Stimulated activated naive CD4-positive, alpha-beta T cell treated with Interleukin-2 at 50 U/mL for 16 hours (primary cell): ENCODE results near the gene COL15A1.

Experiments
- DNase-seq: peaks from one replicate; lab custom pipeline; 2025; lab: John Stamatoyannopoulos, UW

COL15A1 gene

DNA sequence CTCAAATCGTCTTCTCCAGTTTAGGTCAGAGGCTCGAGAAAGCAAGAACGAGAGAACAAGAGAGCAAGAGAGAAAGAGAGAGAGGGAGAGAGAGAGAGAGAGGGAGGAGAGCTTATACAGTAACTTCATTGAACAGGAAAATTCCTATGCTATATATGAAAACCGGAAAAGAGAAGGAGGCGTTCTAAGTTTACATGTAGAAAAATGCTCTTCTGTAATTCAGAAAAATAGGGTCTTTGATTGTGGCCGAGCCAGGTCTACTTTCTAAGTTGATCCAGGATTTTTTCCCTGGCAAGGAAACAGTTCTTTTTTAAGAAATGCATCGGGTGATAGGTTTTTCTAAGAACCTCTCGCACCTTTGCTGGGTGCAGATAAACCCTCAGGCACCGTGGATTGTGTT is 29.5 kb downstream of the COL15A1 start:
- DNase-seq = no peak

DNA sequence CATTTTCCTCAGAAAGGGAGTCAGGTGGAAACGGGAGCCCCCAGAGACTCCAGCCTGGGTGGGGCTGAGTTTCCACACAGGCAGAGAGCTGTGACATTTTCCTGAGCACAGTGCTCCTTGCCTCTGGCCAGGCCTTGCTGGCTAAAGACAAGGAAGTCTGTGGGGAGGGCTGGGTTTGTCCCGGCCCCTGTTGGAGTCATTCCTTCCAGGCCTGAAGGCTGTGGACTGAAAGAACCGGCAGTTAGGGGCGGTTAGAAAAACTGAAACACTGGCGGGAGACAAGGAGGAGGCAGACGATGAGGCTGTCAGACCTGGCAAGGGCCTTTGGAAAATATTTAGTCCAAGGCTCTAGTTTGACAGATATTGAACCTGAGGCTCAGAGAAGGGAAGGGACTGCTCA is 29.9 kb downstream of the COL15A1 start:
- no peak for DNase-seq

DNA sequence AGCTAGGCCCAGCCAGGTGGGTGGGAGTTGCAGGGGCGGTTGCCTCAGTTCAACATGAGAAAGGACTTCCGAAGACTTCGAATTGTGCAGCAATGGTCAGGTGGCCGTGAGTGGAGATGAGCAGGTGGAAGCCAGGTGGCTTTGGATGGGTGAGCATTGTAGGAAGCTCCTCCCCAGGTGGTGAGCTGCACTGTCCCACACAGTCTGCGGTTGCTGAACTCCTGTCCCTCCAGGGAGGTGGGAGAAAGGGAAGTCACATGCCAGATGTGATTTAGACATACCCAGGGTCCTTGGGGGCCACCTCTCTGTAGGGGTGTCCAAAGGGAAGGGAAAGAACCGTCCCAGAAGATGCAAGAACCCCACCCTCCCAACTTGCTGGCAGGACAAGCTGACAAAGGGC is 30.4 kb downstream of the COL15A1 start:
- no peak for DNase-seq

DNA sequence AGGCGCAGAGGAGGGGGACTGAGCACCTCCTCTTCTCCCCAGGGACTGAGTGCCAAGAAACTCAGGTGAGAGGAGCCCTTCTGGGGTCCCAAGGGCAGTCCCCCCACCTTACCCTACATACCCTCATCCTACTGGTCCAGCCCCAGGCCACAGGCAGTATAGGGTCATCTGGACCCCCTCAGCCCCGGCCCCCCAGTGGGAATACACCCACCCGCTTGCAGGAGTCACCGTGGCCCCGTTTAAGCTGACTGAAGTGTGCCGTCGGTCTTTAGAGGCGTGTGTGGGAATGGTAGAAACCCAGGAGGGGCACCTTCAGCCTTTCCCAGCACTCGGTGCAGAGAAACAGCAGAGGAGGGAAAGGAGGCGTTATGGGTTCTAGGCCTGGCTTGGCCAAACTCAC is 30.8 kb downstream of the COL15A1 start:
- DNase-seq = no peak

DNA sequence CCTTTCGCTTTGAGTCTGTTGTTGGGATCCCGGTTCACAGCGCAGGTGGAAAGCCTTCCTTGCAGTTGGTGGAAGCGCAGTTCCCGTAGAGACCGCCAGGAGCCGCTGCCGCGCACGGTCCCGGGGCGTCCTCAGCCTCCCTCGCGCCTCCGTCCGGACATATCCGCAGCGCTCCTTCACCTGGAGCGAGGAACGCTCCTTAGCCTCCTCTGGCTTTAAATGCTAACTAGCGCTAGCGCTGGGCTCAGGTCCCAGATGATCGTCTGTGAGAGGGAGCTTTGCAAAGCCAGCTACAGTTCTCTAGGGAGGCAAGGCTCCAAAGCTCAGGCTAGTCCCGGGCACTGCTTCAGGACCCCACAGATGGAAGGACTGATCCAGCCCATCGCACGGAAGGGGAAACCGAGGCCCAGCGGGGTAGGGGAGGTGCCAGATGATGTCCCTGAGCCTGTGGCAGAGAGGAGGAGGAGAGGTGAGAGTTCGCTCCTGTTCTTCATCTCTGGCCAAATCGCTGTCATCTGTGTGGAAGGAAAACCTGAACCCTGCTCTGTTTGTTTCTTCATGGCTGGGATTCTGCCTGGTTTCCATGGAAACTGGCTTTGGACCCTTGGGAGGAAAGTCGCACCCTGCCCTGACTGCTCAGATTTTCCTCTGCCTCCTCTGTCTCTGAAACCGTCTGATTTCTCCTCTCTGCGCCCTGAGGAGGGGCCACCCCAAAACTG is 31.4 kb downstream of the COL15A1 start:
- DNase-seq = peak; percentile 73

DNA sequence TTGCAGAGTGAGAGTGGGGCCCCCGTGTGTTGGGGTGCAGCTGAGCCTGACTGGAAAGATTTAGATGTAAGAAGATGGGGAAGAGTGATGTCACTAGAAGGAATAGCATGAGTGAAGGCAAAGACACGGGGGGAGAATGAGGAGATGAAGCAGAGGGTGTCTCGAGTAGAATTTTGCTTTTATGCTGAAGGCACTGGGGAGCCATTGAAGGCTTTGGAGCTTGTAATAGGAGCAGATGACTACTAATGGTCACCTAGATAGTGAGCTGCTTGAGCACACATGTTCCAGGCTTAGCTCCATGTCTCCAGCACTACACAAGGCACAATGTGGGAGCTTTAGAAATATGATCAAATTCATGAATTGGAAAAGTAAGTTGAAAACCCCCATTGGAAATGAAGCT is 32.1 kb downstream of the COL15A1 start:
- DNase-seq = no peak

DNA sequence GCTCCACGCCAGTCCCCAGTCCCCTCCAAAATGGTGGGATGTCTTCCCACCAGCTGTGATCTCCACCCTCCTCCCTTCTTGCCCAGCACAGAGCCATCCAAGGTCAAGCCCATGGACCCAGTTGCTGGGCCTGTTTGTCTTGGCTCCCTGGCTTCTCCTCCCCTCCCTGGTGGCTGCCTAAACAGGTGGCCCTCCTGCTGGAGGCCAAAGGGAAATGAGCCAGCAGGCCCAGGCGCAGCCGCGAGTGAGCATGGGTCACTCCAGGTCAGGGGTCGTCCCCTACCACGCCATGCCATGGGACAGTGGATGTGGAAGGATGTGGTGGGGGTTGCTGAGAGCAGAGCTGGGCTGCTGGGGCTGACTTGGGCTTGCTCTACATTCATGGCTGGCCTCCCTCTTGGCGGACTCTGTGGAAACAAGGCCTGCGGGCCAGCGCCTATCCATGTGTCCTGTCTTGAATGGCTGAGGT is 33.6 kb downstream of the COL15A1 start:
- no peak for DNase-seq

DNA sequence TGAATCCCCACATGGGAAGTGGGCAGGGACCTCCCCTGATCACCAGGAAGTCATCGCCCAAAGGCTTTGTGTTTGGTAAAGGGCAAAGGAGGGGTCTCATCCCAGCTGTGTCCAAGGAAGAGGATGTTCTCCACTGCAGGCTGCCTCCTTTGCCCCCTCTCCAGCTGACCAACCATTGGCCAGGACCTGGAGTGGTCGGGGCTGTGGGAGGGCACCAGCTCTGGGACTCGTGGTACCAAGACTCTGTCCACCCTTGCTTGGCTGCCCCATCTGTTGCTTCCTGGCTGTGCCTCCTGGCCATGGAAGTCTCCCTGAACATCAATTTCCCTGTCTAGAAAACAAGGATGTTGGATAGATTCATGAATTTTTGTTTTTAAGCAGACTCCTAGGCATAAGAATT is 34.1 kb downstream of the COL15A1 start:
- DNase-seq = no peak

DNA sequence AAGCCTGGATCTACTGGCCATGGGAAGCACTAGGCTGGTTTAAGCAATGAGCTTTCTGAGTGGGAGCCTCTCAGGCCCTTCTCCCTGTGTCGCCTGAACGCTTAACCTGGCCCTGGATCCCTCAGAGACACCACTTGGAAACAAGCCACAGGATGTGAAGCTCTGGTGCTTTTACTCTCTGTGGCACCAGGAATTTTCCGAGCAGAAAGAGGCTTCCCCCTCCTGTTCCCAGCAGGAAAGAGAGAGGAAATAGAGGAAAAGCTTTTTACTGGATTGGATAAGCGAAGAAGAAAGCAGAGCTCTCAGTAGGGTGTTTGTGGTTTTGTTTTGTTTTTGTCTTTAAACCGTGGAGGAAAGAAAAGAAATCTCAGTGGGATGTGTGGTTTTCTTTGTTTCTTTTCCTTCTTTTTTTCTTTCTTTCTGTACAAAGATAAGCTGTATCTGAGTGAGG is 34.5 kb downstream of the COL15A1 start:
- DNase-seq = no peak

DNA sequence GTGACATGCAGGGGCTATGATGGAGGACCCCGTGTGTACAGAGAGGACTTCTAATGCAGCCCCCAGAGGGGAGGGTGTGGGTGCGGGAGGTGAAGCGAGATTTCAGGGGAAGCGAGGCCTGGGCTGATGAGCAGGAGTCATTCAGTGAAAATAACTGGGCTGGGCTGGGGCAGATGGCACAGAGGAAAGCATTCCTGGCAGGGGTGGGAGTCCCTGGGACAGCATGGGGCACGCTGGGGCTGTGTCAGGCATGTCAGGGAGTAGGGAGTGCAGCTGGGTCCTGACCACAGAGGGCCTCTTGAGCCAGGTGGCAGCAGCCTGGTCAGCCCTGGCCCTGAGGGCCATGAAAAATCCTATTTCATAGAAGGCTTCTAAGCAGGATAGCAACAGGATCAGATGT is 36.6 kb downstream of the COL15A1 start:
- DNase-seq = no peak

DNA sequence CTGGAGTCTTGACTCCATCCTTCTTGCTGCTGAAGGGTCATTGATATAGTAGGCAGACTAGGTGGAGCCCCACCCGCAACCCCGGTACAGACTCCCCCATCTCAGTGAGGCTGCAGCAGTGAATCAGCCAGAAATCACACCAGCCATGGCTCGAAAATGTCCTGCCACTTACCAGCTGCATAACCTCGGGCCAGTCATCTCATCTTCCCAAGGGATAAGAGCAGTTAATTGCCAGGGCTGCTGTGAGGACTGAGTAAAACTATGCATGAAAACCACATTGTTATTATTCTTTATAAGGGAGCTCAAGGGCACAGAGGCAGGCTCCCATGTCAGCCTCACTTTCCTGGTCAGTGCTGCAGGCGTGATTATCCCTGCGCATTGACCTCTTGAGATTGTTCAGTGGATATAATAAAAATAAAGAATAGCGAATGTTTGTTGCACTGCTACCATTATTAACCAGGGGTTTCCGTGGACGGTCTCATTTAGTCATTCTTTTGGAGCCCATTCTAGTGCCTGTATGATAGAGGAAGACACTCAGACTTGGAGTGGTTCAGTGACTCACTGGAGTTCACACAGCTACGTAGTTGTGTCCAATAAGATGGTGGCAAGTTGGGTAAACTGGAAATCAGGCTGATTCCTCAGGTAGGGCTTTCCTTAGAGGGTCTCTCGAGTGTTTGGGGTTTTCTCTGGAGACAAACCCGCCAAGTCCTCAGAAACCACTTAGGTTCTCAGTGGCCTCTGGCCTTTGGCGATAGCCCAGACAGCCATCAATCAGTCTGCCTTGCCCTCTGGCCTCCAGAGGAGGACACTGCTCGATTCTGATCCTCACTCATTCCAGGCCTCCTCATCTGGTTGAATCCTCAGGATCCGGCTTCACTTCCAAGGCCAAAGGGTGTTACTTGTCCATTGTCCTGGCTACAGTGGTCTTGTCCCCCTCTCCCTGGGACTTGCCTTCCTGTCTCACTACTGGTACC is 39.9 kb downstream of the COL15A1 start:
- DNase-seq = no peak

DNA sequence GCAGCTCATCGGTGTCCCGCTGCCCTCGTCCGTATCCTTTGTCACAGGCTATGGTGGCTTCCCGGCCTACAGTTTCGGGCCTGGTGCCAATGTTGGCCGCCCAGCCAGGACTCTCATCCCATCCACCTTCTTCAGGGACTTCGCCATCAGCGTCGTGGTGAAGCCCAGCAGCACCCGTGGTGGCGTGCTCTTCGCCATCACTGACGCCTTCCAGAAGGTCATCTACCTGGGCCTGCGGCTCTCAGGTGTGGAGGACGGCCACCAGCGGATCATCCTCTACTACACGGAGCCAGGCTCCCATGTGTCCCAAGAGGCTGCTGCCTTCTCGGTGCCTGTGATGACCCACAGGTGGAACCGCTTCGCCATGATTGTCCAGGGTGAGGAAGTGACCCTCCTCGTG is 41.9 kb downstream of the COL15A1 start:
- DNase-seq = no peak

DNA sequence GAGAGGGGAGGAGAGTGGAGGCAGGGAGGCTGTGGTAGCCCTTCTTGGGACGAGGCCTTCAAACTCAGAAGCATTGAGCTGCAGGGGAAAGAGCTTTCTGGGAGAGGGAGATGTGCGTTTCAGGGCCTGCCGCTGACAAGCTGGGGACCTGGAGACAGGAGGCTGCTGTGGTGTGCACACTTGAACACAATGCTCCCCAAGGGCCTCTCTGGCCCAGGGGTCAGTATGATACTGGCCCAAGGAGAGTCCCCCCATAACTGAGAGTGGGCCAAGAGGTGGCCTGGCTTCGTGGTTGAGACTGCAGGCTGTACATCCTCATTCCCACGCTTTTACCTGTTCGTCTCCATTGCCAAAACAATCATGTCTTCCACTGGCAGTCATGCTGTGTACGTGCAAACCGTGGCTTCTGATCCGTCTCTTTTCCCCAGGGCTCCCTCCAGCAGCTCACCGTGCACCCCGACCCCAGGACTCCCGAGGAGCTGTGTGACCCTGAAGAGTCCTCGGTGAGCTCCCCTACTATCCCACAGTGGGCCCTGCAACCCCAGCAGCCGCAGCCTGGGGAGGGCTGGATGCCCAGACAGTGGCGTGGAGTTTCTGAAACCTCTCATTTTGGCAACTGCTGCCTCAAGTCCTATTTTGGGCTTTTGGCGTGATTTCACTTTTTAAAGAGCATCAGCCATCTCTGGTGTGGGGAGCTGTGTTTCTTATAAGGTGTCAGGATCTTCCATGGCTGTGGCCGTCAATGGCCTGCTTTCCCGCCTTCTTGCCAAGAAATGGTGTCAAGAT is 43.4 kb downstream of the COL15A1 start:
- DNase-seq = no peak

DNA sequence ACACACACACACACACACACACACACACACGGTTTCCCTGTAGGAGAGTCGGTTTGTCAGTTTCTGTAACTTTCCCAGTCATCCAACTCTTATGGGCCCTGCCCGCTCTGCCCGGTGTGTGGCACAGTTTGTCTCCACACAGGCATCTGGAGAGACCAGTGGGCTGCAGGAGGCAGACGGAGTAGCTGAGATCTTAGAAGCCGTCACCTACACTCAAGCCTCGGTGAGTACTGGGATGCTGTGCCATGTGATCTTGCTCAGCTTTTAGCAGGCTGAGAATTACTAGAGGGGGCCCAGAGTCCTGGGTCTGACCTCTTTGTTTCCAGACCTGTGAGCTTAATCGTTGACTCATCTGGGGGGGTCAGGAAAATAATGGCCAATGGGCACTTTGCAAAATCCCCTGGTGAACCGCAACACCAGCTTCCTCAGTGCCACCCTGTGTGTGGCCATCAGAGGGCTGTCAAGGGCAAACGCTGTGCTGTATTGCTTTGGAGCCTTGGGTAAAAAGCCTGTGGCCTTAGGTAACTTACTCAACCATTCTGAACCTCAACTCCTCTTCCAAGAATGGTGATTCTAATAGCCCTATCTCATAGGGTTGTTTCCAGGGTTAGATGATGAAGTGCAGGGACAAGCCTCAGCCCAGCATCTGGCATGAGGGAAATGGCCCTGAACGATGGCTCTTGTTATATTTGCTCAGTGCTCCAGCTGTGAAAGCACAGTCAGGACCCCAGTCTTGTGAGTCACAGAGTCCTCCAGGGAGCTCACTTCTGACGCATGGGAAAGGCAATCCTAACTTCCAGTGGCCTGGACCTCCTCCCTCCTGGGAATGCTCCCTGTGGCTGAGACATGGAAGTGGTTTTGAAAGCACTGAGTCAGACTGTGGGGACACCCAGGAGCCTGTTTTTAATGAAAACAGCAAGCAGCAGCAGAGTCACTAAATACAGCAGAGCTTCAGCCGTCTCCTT is 45.6 kb downstream of the COL15A1 start:
- no peak for DNase-seq

DNA sequence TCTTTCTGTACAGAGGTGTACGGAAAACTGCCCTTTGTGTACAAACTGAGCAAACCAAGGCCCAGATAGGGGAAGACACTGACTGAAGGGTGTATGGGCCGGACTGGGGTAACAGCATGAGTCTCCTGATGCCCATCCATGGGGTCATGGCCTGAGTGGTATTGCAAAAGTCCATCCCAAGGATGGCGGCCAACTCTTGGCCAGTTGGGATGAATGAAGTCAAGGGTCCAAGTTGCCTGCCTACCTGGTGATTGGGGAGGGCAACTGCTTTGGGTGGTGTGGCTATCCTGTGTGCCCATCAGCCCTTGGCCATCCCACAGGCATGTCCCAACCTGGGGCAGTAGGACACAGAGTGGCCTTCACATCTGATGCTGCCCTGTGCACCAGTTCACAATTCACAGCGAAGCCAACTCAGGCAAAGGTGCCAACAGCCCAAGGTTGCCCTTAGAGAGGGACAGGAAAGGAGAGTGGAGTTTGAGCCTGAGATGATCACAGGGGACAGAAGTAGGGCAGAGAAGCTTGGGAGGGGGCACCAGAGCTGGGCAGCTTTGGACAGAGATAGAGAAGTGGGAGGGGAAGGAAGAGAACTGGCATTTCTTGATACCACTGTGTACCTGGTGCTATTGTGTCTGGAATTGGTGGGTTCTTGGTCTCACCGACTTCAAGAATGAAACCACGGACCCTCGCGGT is 46.6 kb downstream of the COL15A1 start:
- DNase-seq = no peak

DNA sequence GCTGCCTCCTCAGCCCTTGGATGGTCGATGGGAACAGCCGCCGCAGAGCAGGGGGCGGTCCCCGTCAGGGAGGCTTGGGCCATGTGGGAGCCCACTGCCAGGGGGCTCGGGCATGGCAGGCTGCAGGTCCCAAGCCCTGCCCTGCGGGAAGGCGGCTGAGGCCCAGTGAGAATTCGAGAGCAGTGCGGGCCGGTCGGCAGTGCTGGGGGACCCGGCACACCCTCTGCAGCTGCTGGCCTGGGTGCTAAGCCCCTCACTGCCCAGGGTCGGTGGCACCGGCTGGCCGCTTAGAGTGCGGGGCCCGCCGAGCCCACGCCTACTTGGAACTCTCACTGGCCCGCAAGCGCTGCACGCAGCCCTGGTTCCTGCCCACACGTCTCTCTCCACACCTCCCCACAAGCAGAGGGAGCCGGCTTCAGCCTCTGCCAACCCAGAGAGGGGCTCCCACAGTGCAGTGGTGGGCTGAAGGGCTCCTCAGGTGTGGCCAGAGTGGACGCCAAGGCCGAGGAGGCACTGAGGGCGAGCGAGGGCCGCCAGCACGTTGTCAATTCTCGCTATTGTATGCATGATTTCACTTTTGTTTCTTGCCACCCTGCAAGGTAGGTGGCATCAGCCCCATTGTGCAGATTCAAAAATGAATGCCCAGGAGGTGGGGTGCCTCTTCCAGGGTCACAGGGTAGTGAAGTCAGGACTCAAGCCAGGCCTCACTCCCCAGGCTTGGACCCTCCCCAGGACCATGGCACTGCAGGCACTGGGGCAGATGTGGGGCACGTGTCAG is 48.6 kb downstream of the COL15A1 start:
- DNase-seq = no peak

DNA sequence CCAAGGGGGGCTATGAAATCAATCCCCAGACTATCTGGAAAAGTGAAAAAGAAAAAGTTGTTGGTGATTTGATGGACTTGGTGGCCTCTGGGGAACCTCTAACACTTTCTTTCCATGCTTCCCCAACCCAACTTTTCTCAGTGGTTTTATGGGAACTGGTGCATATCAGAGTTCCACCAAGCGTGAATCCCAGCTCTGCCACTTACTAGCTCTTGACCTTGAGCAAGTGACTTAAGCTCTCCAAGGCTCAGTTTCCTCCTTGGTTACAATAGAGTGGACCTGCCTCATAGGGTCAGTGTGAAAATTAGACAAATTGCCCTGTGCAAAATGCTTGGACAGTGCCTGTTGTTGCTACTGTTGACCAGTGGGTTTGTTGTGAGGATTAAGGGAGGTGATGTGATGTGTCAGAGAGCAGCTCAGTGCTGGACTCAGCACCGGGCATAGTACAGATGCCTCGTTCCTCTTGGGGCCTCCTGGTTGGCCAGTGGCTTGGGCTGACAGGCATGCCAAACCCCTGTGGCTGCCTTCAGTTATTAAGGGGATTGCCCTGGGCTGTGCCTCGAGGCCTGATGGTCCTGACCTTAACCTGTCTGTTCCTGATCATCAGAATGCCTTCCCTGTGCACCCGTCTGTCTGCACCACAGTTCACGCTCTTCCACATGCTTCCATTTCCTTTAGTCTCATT is 49.3 kb downstream of the COL15A1 start:
- no peak for DNase-seq

DNA sequence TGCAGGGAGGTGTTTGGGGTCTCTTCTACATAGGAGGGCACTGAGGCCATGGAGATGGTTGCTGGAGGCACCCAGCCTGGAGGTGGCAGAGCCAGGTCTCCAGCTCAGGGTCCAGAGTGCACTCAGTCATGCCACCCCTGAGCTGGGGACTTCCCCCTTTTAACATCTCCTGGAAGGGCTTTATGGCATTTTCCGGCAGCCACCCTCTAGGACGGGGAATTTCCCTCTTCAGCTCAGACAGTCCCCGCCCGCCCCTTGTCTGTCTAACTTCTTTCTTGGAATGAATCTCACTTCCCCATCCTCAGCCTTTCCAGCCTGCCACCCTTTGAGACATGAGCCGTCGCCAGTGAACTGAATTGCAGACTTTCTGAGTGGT is 49.9 kb downstream of the COL15A1 start:
- no peak for DNase-seq
